Coronary artery (tissue), 2 donors: ENCODE measurements around the gene OR8K5.

Source experiments
- DNase-seq: peaks from one replicate; pipeline ENCODE4 v3.0.0-alpha.2; 2017; ENCODE audit warnings: low spot score
- H3K27ac ChIP-seq, 2 donors: fragments of 200-600 bp; sonication (generic); one replicate each; pipeline ENCODE4 v1.5.1; 2016 to 2019
- H3K4me3 ChIP-seq: fragments of 200-600 bp; sonication (generic); 2 replicates; pipeline ENCODE4 v1.5.1; 2016; ENCODE audit warnings: mild to moderate bottlenecking, moderate library complexity
- TF ChIP-seq, protein P1 (sequence below): fragments of 200-600 bp; sonication (generic); IDR thresholded peaks from one replicate; pipeline ENCODE4 v1.5.1; 2019; ENCODE audit warnings: antibody characterized with exemption

Gene OR8K5, protein sequence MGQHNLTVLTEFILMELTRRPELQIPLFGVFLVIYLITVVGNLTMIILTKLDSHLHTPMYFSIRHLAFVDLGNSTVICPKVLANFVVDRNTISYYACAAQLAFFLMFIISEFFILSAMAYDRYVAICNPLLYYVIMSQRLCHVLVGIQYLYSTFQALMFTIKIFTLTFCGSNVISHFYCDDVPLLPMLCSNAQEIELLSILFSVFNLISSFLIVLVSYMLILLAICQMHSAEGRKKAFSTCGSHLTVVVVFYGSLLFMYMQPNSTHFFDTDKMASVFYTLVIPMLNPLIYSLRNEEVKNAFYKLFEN

DNA sequence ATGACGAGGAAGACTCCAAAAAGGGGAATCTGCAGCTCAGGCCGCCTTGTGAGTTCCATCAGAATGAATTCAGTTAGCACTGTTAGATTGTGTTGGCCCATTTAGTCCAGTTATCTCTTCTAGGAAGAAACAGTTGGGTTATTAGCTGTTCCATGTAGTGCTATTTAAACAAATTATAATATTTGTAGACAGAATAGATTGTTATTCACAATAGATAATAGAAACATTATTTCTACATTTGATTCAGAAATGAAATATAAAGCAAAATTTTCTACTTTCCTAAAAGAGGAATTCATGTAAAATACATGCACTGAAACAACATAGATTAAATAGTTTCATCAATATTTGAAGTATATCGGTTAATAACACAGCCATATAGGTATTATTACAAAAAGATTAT, at the start of gene OR8K5:
OR8K5 (minus strand) TSS at position 101 of the 400 bp plus-strand sequence; CDS start at position 101, 0 bp downstream.
- DNase-seq = no peak
- TF ChIP-seq, protein P1, sequence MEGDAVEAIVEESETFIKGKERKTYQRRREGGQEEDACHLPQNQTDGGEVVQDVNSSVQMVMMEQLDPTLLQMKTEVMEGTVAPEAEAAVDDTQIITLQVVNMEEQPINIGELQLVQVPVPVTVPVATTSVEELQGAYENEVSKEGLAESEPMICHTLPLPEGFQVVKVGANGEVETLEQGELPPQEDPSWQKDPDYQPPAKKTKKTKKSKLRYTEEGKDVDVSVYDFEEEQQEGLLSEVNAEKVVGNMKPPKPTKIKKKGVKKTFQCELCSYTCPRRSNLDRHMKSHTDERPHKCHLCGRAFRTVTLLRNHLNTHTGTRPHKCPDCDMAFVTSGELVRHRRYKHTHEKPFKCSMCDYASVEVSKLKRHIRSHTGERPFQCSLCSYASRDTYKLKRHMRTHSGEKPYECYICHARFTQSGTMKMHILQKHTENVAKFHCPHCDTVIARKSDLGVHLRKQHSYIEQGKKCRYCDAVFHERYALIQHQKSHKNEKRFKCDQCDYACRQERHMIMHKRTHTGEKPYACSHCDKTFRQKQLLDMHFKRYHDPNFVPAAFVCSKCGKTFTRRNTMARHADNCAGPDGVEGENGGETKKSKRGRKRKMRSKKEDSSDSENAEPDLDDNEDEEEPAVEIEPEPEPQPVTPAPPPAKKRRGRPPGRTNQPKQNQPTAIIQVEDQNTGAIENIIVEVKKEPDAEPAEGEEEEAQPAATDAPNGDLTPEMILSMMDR = no peak
- H3K27ac ChIP-seq = no peak within 1 kb of the TSS
- no peak within 1 kb of the TSS for H3K4me3 ChIP-seq

DNA sequence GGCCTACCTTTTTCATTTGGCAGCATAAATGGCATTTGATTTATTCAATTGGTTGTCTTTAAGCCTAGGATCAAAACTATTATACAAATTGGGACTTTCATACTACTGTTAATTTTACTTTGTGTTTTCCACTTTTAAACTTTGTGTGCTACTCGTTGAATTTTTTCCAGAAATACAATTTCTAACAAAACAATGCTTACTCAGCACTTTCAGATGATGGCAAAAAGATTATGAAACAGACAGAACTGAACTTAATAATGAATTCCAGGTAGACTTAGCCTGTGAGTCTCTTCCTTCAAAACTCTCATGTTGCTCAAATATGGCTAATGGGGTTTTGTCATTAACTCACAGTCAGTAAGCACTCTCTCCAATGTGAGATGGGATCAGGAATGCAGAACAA, 47.7 kb upstream of the OR8K5 start:
- TF ChIP-seq, protein P1 = no peak
- DNase-seq = no peak

DNA sequence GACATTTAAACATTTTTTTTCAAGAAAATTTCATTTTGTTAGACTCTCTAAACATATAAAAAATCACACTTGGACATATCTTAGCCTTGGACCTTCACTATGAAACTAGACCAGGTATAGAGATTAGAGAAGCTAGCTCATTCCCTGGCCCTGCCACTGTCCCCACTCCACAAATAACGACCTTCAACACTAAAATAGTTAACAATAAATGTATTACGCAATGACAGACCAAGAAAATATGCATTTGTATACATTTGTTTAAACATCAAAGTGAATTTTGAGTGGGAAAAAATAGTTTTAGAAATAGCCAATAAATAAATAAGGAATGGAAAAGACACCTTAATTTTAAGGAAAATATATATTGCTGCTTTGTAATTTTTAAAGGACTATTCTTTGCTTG, 37.2 kb upstream of the OR8K5 start:
- DNase-seq = no peak
- Histone ChIP-seq H3K27ac (no peak overlapping the region), H3K4me3 (no peak overlapping the region)
- TF ChIP-seq, protein P1 = no peak

More for the DNA sequence above, 47.7 kb upstream of the OR8K5 start:
- Histone ChIP-seq H3K4me3 (no peak overlapping the region), H3K27ac (no peak overlapping the region)

DNA sequence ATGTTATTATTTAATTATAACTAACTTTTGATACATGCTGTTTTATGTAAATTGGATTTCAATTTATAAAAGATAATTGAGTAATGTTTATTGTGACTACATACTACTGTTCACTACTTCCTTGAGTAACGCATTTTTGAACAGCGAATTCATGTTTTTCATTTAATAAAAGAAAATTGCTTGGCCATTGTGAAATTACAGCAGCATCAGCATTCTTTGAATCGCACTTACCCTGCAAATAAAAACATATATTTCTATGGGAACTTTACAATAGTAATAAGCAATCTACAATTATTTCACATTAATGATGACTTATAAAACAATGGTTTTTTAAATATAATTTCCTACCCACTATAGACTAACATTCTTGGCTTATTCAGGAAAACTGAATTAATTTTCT, 36.6 kb upstream of the OR8K5 start:
- TF ChIP-seq, protein P1 = no peak
- no peak for DNase-seq
- H3K4me3 ChIP-seq = no peak overlapping the region
- no peak overlapping the region for H3K27ac ChIP-seq

DNA sequence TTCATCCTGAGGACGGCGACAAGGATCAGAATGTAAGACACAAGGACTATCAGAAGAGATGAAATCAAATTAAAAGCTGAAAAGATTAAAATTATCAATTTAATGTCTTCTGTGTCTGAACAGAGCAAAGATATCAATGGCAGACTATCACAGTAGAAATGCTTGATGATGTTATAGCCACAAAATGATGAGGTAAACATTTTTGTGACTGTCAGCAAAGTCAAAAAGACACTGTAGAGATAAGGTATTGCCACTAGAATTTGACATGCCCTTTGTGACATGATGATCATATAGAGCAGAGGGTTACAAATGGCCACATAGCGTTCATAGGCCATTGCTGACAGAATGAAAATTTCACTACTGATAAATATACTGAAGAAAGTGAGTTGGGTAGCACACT, 28.5 kb upstream of the OR8K5 start:
- H3K4me3 ChIP-seq = no peak overlapping the region
- TF ChIP-seq, protein P1 = no peak
- no peak for DNase-seq
- no peak overlapping the region for H3K27ac ChIP-seq

DNA sequence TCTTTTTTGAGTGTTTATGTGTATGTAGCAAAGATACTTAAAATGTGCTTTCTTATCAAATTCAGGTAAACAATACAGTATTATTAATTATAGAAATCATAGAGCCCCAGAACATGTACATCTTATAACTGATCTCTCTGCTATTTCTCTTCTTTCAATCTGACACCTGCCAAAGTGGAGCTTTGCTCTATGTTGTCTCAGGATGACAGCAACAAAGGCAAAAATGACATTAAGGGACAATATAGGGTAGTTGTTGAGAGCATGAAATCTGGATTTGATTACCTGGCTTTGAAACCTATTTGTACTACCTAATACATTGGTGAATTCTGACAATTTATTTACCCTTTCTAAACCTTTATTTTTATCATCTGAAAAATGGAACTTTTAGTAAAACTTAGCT, 23.3 kb upstream of the OR8K5 start:
- no peak overlapping the region for H3K4me3 ChIP-seq
- TF ChIP-seq, protein P1 = no peak
- no peak for DNase-seq
- H3K27ac ChIP-seq = no peak overlapping the region

DNA sequence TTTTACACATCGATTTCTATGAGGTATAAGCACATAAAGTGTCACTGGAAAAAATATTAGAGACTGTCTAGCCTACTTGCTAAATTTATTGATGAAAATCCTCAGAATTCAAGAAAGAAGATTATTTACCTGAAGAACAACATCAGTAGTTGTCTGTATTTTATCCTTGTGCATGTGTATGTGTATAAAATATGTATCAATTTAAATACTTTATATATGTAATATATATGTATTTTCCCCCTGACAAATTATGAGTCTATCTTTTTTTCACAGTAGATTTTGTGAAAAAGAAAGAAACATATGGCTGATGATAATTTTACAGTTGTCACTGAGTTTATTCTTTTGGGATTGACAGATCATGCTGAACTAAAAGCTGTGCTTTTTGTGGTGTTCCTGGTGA, 16.2 kb upstream of the OR8K5 start, which contains the start of gene OR5J2:
OR5J2 (plus strand) TSS at position 301 of the 400 bp plus-strand sequence; CDS start at position 301, 0 bp downstream.
- TF ChIP-seq, protein P1 = no peak
- Histone ChIP-seq H3K4me3 (no peak within 1 kb of the TSS), H3K27ac (no peak within 1 kb of the TSS)
- no peak for DNase-seq
